CD4-positive, alpha-beta T cell (primary cell): ENCODE data around the gene ATP1B2. TPM values are rescaled to one million over a fixed set of nuclear protein-coding genes. Genes with fewer than 3 reads are reported as not detected.

Source experiments
- ATAC-seq: fragments of 200-7000 bp; cut with Tn5 transposase; one replicate; pipeline ENCODE4 v1.10.0; 2022; ENCODE audit warnings: mild to moderate bottlenecking; ENCODE audit not compliant: poor library complexity
- CTCF ChIA-PET: fragments of 350-600 bp; sonication (Branson Sonifier 250); formaldehyde crosslinking; loops from one replicate; lab custom pipeline; 2021; ENCODE audit warnings: antibody characterized with exemption, inconsistent platforms; lab: Charles Lee
- POLR2A ChIA-PET: fragments of 350-600 bp; sonication (Branson Sonifier 250); formaldehyde crosslinking; loops from one replicate; lab custom pipeline; 2021; ENCODE audit warnings: antibody characterized with exemption, inconsistent platforms; lab: Charles Lee
- DNase-seq, 14 experiments: peaks; one replicate each; pipeline ENCODE4 v3.0.0-alpha.2; 2013 to 2020; ENCODE audit warnings: mixed read lengths in 2 of 14
- H3K27ac ChIP-seq, 2 donors: one replicate each; pipeline versions ENCODE4 v1.5.1 to v1.7.0; 2013; ENCODE audit warnings: low read length in 2 of 2, low read depth in 1 of 2, mild to moderate bottlenecking in 1 of 2
- H3K27me3 ChIP-seq, 2 experiments: 1 replicate in 1 of 2; 2 replicates in 1 of 2; pipeline versions ENCODE4 v1.6.1 to v1.7.0; 2013; ENCODE audit warnings: low read length in 2 of 2, control low read depth in 1 of 2, mild to moderate bottlenecking in 1 of 2, moderate library complexity in 1 of 2; ENCODE audit not compliant: insufficient read depth in 2 of 2, control insufficient read depth in 1 of 2
- H3K36me3 ChIP-seq: one replicate; pipeline ENCODE4 v1.6.1; 2013; ENCODE audit warnings: low read length, control low read depth; ENCODE audit not compliant: insufficient read depth
- H3K4me1 ChIP-seq: one replicate; pipeline ENCODE4 v1.6.1; 2013; ENCODE audit warnings: low read length, control low read depth; ENCODE audit not compliant: insufficient read depth
- H3K4me3 ChIP-seq: one replicate; pipeline ENCODE4 v1.5.1; 2013; ENCODE audit warnings: mild to moderate bottlenecking, low read length, moderate library complexity
- H3K9me3 ChIP-seq, 2 experiments: 1 replicate in 1 of 2; 2 replicates in 1 of 2; pipeline versions ENCODE4 v1.6.1 to v1.7.0; 2013; ENCODE audit warnings: low read length in 2 of 2, mild to moderate bottlenecking in 2 of 2, control low read depth in 1 of 2, moderate library complexity in 1 of 2; ENCODE audit not compliant: control insufficient read depth in 1 of 2, insufficient read depth in 1 of 2
- H3K27ac Mint-ChIP-seq: one replicate; pipeline ENCODE4 v1.8.0; 2020; ENCODE audit warnings: mixed read lengths
- H3K27me3 Mint-ChIP-seq: one replicate; pipeline ENCODE4 v1.8.0; 2021; ENCODE audit warnings: mixed read lengths
- H3K36me3 Mint-ChIP-seq: one replicate; pipeline ENCODE4 v1.8.0; 2021; ENCODE audit warnings: low read depth, mixed read lengths
- H3K4me1 Mint-ChIP-seq: one replicate; pipeline ENCODE4 v1.8.0; 2021; ENCODE audit warnings: low read depth, mixed read lengths
- H3K4me3 Mint-ChIP-seq: one replicate; pipeline ENCODE4 v1.8.0; 2020; ENCODE audit warnings: mild to moderate bottlenecking, mixed read lengths
- H3K9me3 Mint-ChIP-seq: one replicate; pipeline ENCODE4 v1.8.0; 2020; ENCODE audit warnings: mixed read lengths
- intact Hi-C, 2 experiments: fragments of 100-400 bp; cut with DNase I in 1 of 2; cut with micrococcal nuclease in 1 of 2; formaldehyde crosslinking; loops; one replicate each; pipeline versions ENCODE4 v1.15.1 to v1.9.0; 2023 to 2025; cut with DNase I, micrococcal nuclease
- total RNA-seq, 174 experiments: library from RNA in 2 of 174; stranded (reverse) in 2 of 174; gene quantifications; one replicate each; pipeline ENCODE4 v1.2.3 and lab custom pipeline; 2021 to 2026
- TF ChIP-seq, protein P1 (sequence below): fragments of 200-600 bp; IDR thresholded peaks from one replicate; pipeline ENCODE4 v1.8.0; 2022; ENCODE audit warnings: antibody characterized with exemption, mild to moderate bottlenecking

Gene ATP1B2
- total RNA-seq, 2 experiments from 2014 or later, result 0.17 to 0.69 TPM

DNA sequence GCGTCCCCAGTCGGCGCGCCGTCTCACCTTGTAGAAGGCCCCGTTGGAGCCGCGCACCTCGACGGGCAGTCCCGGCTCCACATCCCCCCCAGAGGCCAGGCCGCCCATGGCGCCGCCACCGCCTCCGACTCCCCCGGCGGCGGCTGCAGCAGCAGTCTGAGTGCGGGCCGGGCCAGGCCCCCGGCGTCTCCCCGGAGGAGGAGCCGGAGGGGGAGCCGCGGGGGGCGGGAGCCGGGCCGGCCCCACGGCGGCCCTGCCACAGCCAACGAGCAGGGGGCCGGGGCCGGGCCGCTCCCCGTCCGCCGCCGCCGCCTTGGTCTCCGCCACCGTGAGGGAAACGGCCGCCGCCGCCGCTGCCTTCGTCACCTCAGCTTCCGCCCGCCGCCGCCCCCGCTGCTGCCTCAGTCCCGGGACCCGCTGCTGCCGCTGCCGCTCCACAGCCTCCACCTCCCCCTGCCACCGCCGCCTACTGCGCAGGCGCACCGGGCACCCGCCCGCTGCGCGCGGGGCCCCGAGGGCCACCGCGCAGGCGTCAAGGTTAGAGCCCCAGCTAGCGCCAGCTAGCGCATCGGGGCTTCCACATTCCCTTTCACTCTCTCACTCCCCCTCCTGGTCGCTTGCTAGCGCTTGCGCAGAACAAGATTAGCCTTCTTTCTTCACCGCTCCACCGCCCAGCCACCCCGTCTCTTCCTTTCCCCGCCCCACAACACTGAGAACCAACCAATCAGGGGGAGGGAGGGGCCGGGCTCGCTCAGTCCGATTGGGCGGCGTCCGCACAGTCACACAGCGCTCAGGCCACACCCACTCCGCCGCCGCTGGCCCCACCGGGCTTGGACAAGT lies 36.1 kb upstream of the ATP1B2 start, which contains the start of gene FXR2:
Gene FXR2 (minus strand): TSS at position 473 of the 840 bp plus-strand sequence. CDS start 365 bp downstream, at position 108.
- Mint-ChIP-seq H3K4me3 (peak within 1 kb of the TSS; percentile 91), H3K36me3 (peaks cover 34% of the 10 kb centered on the region), H3K27me3 (no peaks in the 10 kb centered on the region), H3K27ac (peak within 1 kb of the TSS; percentile 99), H3K9me3 (no peaks in the 10 kb centered on the region), H3K4me1 (peaks cover 47% of the 10 kb centered on the region)
- H3K4me1 ChIP-seq, result peaks cover 36% of the 10 kb centered on the region
- CTCF ChIA-PET, result interaction anchor here (0.6 to 3.1 kb wide), 15 partner anchors 10 to 311 kb away, joined by 3 to 29 read pairs (median 5); partner anchors contain the start of genes ATP1B2, MPDU1, SAT2 and TMEM102
- no peaks in the 10 kb centered on the region for H3K9me3 ChIP-seq
- POLR2A ChIA-PET, result interaction anchor here (0.6 to 4.2 kb wide), 26 partner anchors 13 to 579 kb away, joined by 3 to 158 read pairs (median 4); partner anchors contain the start of genes ACAP1, ATP1B2, CNTROB and CYB5D1
- peaks cover 4% of the 10 kb centered on the region for H3K36me3 ChIP-seq
- DNase-seq (peak; percentile 94 to 100 (median 98)), ATAC-seq (peak; percentile 88)
- peak within 1 kb of the TSS; percentile 50 to 63 for H3K27ac ChIP-seq
- H3K4me3 ChIP-seq, result peak within 1 kb of the TSS; percentile 87
- TF ChIP-seq, protein P1, sequence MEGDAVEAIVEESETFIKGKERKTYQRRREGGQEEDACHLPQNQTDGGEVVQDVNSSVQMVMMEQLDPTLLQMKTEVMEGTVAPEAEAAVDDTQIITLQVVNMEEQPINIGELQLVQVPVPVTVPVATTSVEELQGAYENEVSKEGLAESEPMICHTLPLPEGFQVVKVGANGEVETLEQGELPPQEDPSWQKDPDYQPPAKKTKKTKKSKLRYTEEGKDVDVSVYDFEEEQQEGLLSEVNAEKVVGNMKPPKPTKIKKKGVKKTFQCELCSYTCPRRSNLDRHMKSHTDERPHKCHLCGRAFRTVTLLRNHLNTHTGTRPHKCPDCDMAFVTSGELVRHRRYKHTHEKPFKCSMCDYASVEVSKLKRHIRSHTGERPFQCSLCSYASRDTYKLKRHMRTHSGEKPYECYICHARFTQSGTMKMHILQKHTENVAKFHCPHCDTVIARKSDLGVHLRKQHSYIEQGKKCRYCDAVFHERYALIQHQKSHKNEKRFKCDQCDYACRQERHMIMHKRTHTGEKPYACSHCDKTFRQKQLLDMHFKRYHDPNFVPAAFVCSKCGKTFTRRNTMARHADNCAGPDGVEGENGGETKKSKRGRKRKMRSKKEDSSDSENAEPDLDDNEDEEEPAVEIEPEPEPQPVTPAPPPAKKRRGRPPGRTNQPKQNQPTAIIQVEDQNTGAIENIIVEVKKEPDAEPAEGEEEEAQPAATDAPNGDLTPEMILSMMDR, result peak; percentile 59
- intact Hi-C loops, result loop anchor here (1.0 to 5.0 kb wide), 5 partner anchors 36 to 318 kb away; partner anchors contain the start of genes ATP1B2 (in 1 of the 2), CNTROB (in 1 of the 2), TP53 (in 1 of the 2) and TRAPPC1 (in 1 of the 2)
- H3K27me3 ChIP-seq, result no peaks in the 10 kb centered on the region

DNA sequence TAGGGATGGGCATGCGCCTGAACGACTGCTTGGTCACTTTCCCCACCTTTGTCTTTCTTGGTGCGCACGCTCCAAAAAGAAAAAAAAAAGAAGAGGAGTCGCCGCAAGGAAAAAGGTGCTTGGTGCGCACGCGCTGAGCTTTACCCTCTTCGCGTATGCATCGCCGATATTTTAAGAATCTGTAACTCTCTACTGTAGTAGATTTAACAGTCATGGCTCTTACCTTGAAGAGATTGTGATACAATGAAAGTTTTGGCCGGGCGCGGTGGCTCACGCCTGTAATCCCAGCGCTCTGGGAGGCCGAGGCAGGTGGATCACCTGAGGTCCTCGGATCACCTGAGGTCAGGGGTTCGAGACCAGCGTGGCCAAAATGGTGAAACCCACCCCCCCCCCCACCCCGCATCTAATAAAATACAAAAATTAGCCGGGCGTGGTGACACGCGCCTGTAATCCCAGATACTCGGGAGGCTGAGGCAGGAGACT lies 35.4 kb upstream of the ATP1B2 start:
- no peaks in the 10 kb centered on the region for H3K27me3 ChIP-seq
- peak overlapping the region; percentile 99 for H3K27ac Mint-ChIP-seq
- H3K4me3 ChIP-seq, result peak overlapping the region; percentile 57
- no peaks in the 10 kb centered on the region for H3K9me3 Mint-ChIP-seq
- peaks cover 41% of the 10 kb centered on the region for H3K4me1 Mint-ChIP-seq
- H3K36me3 ChIP-seq, result peaks cover 4% of the 10 kb centered on the region
- H3K27ac ChIP-seq, result peak overlapping the region; percentile 50 to 63
- H3K36me3 Mint-ChIP-seq, result peaks cover 29% of the 10 kb centered on the region
- H3K4me3 Mint-ChIP-seq, result peak overlapping the region; percentile 91
- ATAC-seq, result peak; percentile 36
- TF ChIP-seq, protein P1, result no peak
- DNase-seq, result no peak
- CTCF ChIA-PET, result interaction anchor here (0.6 to 3.1 kb wide), 12 partner anchors 12 to 312 kb away, joined by 3 to 29 read pairs (median 6); partner anchors contain the start of genes ATP1B2, MPDU1, SAT2 and TMEM102
- intact Hi-C loops, result loop anchor here (1.0 to 5.0 kb wide), 5 partner anchors 35 to 317 kb away; partner anchors contain the start of genes ATP1B2 (in 1 of the 2), CNTROB (in 1 of the 2), TP53 (in 1 of the 2) and TRAPPC1 (in 1 of the 2)
- peaks cover 36% of the 10 kb centered on the region for H3K4me1 ChIP-seq
- no peaks in the 10 kb centered on the region for H3K9me3 ChIP-seq
- POLR2A ChIA-PET, result interaction anchor here (0.6 to 4.2 kb wide), 26 partner anchors 12 to 580 kb away, joined by 3 to 158 read pairs (median 4); partner anchors contain the start of genes ACAP1, ATP1B2, CNTROB and CYB5D1
- H3K27me3 Mint-ChIP-seq, result no peaks in the 10 kb centered on the region

DNA sequence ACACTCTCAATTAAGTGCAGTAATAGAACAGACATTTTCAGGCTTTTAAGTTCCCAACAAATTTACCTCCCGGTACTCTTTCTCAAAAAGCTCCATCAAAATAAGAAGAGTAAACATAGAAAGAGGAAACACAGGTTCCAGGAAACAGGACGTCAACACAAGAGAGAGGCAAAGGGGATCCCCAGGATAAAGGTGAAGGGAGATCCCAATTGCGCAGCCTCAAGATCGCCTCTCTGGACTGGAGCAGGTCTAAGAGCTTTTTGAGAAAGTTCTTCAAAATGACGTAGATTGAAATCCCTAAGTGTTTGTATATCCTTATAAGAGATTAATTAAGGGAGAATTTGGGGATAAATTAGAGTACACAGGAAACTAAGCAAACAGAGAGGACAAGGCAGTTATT lies 32.1 kb upstream of the ATP1B2 start:
- no peaks in the 10 kb centered on the region for H3K9me3 ChIP-seq
- peaks cover 13% of the 10 kb centered on the region for H3K4me1 ChIP-seq
- Mint-ChIP-seq H3K4me3 (no peak overlapping the region), H3K27ac (no peak overlapping the region), H3K36me3 (peaks cover 8% of the 10 kb centered on the region), H3K27me3 (no peaks in the 10 kb centered on the region), H3K4me1 (peaks cover 10% of the 10 kb centered on the region), H3K9me3 (no peaks in the 10 kb centered on the region)
- H3K36me3 ChIP-seq, result no peaks in the 10 kb centered on the region
- no peaks in the 10 kb centered on the region for H3K27me3 ChIP-seq
- intact Hi-C loops, result loop anchor here in 1 of 2 experiments (5.0 kb wide), 1 partner anchor 314 kb away; the partner anchor contains the start of genes CNTROB and TRAPPC1
- no peak overlapping the region for H3K4me3 ChIP-seq
- TF ChIP-seq, protein P1, result no peak
- ATAC-seq (no peak), DNase-seq (no peak)
- H3K27ac ChIP-seq, result no peak overlapping the region
- ChIA-PET CTCF (no interaction called here), POLR2A (interaction anchor here (0.7 to 1.7 kb wide), 2 partner anchors 9 to 234 kb away, joined by 4 read pairs; no protein-coding TSS in a partner anchor)
